Loucy (cell line): ENCODE results near the gene MRNIP.

ENCODE experiments used
- H2AFZ ChIP-seq: fragments of 200-600 bp; sonication (generic); 2 replicates; pipeline ENCODE4 v1.6.0; 2016; ENCODE audit warnings: antibody characterized with exemption, mild to moderate bottlenecking, low read length, moderate library complexity
- H3F3A ChIP-seq: fragments of 200-600 bp; 2 replicates; pipeline ENCODE4 v1.6.0; 2016; ENCODE audit warnings: antibody characterized with exemption, low read depth, mild to moderate bottlenecking
- H3K27me3 ChIP-seq: fragments of 200-600 bp; sonication (generic); 2 replicates; pipeline ENCODE4 v1.6.1; 2014; ENCODE audit warnings: low read length, mild to moderate bottlenecking; ENCODE audit not compliant: insufficient read depth, poor library complexity, severe bottlenecking
- H3K36me3 ChIP-seq: fragments of 200-600 bp; sonication (generic); 2 replicates; pipeline ENCODE4 v1.6.1; 2016; ENCODE audit warnings: low read length; ENCODE audit not compliant: insufficient read depth
- H3K4me1 ChIP-seq: fragments of 200-600 bp; sonication (generic); 2 replicates; pipeline ENCODE4 v1.5.1; 2014; ENCODE audit warnings: low read length, mild to moderate bottlenecking; ENCODE audit not compliant: insufficient read depth, poor library complexity, severe bottlenecking
- H3K4me2 ChIP-seq: fragments of 200-600 bp; sonication (generic); 2 replicates; pipeline ENCODE4 v1.6.0; 2014; ENCODE audit warnings: antibody characterized with exemption, low read length, low read depth, mild to moderate bottlenecking; ENCODE audit not compliant: poor library complexity, severe bottlenecking
- H3K4me3 ChIP-seq: fragments of 200-600 bp; sonication (generic); 2 replicates; pipeline ENCODE4 v1.5.1; 2014; ENCODE audit warnings: low read length, mild to moderate bottlenecking, mixed read lengths; ENCODE audit not compliant: poor library complexity, severe bottlenecking
- H3K79me2 ChIP-seq: fragments of 200-600 bp; sonication (generic); 2 replicates; pipeline ENCODE4 v1.6.1; 2014; ENCODE audit warnings: low read length; ENCODE audit not compliant: insufficient read depth
- H3K9ac ChIP-seq: fragments of 200-600 bp; sonication (generic); 2 replicates; pipeline ENCODE4 v1.6.0; 2014; ENCODE audit warnings: mild to moderate bottlenecking, low read depth, low read length, moderate library complexity; ENCODE audit not compliant: poor library complexity, severe bottlenecking
- H3K9me2 ChIP-seq: fragments of 200-600 bp; sonication (generic); replicated peaks from 2 replicates; pipeline ENCODE4 v1.6.1; 2016; ENCODE audit warnings: low read depth, low read length, mixed read lengths
- H3K9me3 ChIP-seq: fragments of 200-600 bp; sonication (generic); 2 replicates; pipeline ENCODE4 v1.6.1; 2014; ENCODE audit warnings: mild to moderate bottlenecking, antibody characterized with exemption, low read length, low read depth; ENCODE audit not compliant: insufficient read depth
- H4K20me1 ChIP-seq: fragments of 200-600 bp; sonication (generic); 2 replicates; pipeline ENCODE4 v1.6.0; 2014; ENCODE audit warnings: antibody characterized with exemption, low read length, mild to moderate bottlenecking; ENCODE audit not compliant: insufficient read depth, poor library complexity, severe bottlenecking
- EZH2phosphoT487 ChIP-seq: fragments of 200-600 bp; IDR thresholded peaks from 2 replicates; pipeline ENCODE4 v1.6.1; 2018; ENCODE audit warnings: antibody characterized with exemption, mild to moderate bottlenecking, moderate library complexity, borderline replicate concordance
- TF ChIP-seq, protein P1 (sequence below): fragments of 200-600 bp; sonication (generic); conservative IDR thresholded peaks from 2 replicates; pipeline ENCODE4 v1.5.1; 2014; ENCODE audit warnings: mild to moderate bottlenecking, antibody characterized with exemption, low read length

The MRNIP gene

GRCh38 chr5:179829732-179830435 is 28.7 kb downstream of the MRNIP start:
- no peak for TF ChIP-seq EZH2phosphoT487
- TF ChIP-seq, protein P1, sequence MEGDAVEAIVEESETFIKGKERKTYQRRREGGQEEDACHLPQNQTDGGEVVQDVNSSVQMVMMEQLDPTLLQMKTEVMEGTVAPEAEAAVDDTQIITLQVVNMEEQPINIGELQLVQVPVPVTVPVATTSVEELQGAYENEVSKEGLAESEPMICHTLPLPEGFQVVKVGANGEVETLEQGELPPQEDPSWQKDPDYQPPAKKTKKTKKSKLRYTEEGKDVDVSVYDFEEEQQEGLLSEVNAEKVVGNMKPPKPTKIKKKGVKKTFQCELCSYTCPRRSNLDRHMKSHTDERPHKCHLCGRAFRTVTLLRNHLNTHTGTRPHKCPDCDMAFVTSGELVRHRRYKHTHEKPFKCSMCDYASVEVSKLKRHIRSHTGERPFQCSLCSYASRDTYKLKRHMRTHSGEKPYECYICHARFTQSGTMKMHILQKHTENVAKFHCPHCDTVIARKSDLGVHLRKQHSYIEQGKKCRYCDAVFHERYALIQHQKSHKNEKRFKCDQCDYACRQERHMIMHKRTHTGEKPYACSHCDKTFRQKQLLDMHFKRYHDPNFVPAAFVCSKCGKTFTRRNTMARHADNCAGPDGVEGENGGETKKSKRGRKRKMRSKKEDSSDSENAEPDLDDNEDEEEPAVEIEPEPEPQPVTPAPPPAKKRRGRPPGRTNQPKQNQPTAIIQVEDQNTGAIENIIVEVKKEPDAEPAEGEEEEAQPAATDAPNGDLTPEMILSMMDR: no peak
- Histone ChIP-seq H3K9ac (no peak overlapping the region), H3K4me2 (no peak overlapping the region), H3K36me3 (peaks cover 9% of the 10 kb centered on the region; the same call in 1 of the 2 replicates), H4K20me1 (no peaks in the 10 kb centered on the region), H3K9me3 (no peaks in the 10 kb centered on the region), H3K79me2 (no peaks in the 10 kb centered on the region), H3F3A (no peaks in the 10 kb centered on the region), H3K4me1 (no peaks in the 10 kb centered on the region), H3K9me2 (no peaks in the 10 kb centered on the region), H2AFZ (no peak overlapping the region), H3K27me3 (no peaks in the 10 kb centered on the region), H3K4me3 (no peak overlapping the region)

GRCh38 chr5:179828756-179829421 is 29.7 kb downstream of the MRNIP start:
- Histone ChIP-seq H4K20me1 (no peaks in the 10 kb centered on the region), H3F3A (no peaks in the 10 kb centered on the region), H2AFZ (no peak overlapping the region), H3K9me2 (no peaks in the 10 kb centered on the region), H3K4me1 (no peaks in the 10 kb centered on the region), H3K9me3 (no peaks in the 10 kb centered on the region), H3K4me2 (no peak overlapping the region), H3K9ac (no peak overlapping the region), H3K36me3 (peaks cover 7% of the 10 kb centered on the region; the same call in 1 of the 2 replicates), H3K79me2 (no peaks in the 10 kb centered on the region), H3K27me3 (no peaks in the 10 kb centered on the region), H3K4me3 (no peak overlapping the region)
- no peak for TF ChIP-seq EZH2phosphoT487
- TF ChIP-seq, protein P1: no peak

DNA sequence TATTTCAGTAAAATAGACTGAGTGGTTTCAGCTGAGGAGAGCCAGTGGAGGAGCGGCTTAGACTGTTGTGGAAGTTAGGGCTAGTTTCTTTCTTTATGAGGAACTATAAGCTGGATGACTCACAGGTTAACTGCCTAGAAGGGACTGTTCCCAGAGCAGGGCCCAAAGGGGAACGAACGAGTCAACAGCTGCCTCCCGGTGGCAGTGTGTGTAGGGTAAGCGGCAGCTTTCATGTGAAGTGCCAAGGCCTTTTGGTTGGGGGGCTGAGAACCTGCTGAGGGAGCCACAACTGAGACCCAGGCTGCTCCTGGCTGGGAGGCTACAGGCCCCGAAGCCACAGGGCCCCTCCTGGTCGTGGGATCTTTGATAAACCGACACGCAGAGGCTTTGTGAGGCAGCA is 30.9 kb downstream of the MRNIP start:
- peaks cover 3% of the 10 kb centered on the region; the same call in 1 of the 2 replicates for H3K79me2 ChIP-seq
- no peaks in the 10 kb centered on the region for H3K4me1 ChIP-seq

More for the DNA sequence above, 30.9 kb downstream of the MRNIP start:
- H3K9me3 ChIP-seq: no peaks in the 10 kb centered on the region
- no peaks in the 10 kb centered on the region for H3K9me2 ChIP-seq
- TF ChIP-seq EZH2phosphoT487: no peak
- TF ChIP-seq, protein P1: no peak
- no peaks in the 10 kb centered on the region for H3K36me3 ChIP-seq
- H3K4me3 ChIP-seq: no peak overlapping the region
- no peaks in the 10 kb centered on the region for H4K20me1 ChIP-seq
- no peak overlapping the region for H3K4me2 ChIP-seq
- no peaks in the 10 kb centered on the region for H3K27me3 ChIP-seq
- no peak overlapping the region for H2AFZ ChIP-seq
- no peak overlapping the region for H3K9ac ChIP-seq
- H3F3A ChIP-seq: no peaks in the 10 kb centered on the region
